K562 (cell line): Measurements from ENCODE around the gene ANAPC16. TPM values are rescaled to one million over a fixed set of nuclear protein-coding genes. Genes with fewer than 3 reads are reported as not detected.

Experiments
- CTCFL ChIP-seq: IDR thresholded peaks from 2 replicates; pipeline ENCODE4 v1.6.1; 2011; ENCODE audit warnings: borderline replicate concordance, low read depth, mild to moderate bottlenecking, moderate library complexity, low read length; ENCODE audit not compliant: insufficient read depth, poor library complexity, severe bottlenecking
- HDAC2 ChIP-seq: fragments of 450-650 bp; IDR thresholded peaks from 2 replicates; pipeline ENCODE4 v1.6.1; 2016; ENCODE audit warnings: mild to moderate bottlenecking
- HNRNPLL ChIP-seq: fragments of 200-400 bp; formaldehyde crosslinking; IDR thresholded peaks from 2 replicates; pipeline ENCODE4 v1.6.1; 2017; ENCODE audit warnings: low read length, low read depth, mild to moderate bottlenecking; ENCODE audit not compliant: poor library complexity, severe bottlenecking
- REST ChIP-seq, 2 experiments: fragments of 450-650 bp; formaldehyde crosslinking in 1 of 2; IDR thresholded peaks; 2 replicates each; pipeline versions ENCODE4 v1.4.0 to v1.6.1; 2014 to 2020; ENCODE audit warnings: mild to moderate bottlenecking in 2 of 2, borderline replicate concordance in 1 of 2, low read depth in 1 of 2
- TEAD4 ChIP-seq, 2 experiments: sonication (generic) in 1 of 2; formaldehyde crosslinking in 1 of 2; IDR thresholded peaks; 2 replicates each; pipeline versions ENCODE4 v1.6.1 to v1.8.0; 2012 to 2022; ENCODE audit warnings: borderline replicate concordance in 1 of 2, inconsistent platforms in 1 of 2, low read length in 1 of 2, mild to moderate bottlenecking in 1 of 2, missing genetic modification reagents in 1 of 2
- ZFPM2 ChIP-seq: fragments of 250-450 bp; sonication (Bioruptor Pico); IDR thresholded peaks from 2 replicates; pipeline ENCODE4 v1.5.1; 2022; ENCODE audit warnings: mild to moderate bottlenecking
- ZNF280B ChIP-seq: fragments of 250-450 bp; sonication (Bioruptor Pico); IDR thresholded peaks from 2 replicates; pipeline ENCODE4 v1.5.1; 2021; ENCODE audit warnings: mild to moderate bottlenecking
- ZNF311 ChIP-seq: fragments of 250-450 bp; sonication (Bioruptor Pico); IDR thresholded peaks from 2 replicates; pipeline ENCODE4 v1.4.0; 2020; ENCODE audit warnings: mild to moderate bottlenecking, moderate library complexity
- polyA plus RNA-seq, 8 experiments: library from polyadenylated mRNA; depleted of rRNA in 4 of 8; stranded (reverse) in 5 of 8; unstranded in 3 of 8; fragments of >200 nt; fragmentation: Nextera tagmentation in 2 of 8; fragmentation: Illumina TruSeq in 1 of 8; extraction: Ambion mirVana in 2 of 8; extraction: Trizol in 1 of 8; gene quantifications; 2 replicates each; pipeline versions ENCODE4 v1.2.1 to v1.2.3, GENCODE V29; 2011 to 2014; ENCODE audit warnings: inconsistent platforms in 1 of 8, missing spikeins in 1 of 8
- total RNA-seq, 7 experiments: library from RNA; depleted of rRNA in 6 of 7; stranded (reverse); fragments of >200 nt in 6 of 7; fragmentation: Illumina TruSeq in 2 of 7; extraction: Trizol in 2 of 7; gene quantifications; 2 replicates each; pipeline versions ENCODE4 v1.2.1 to v1.2.3, GENCODE V29; 2011 to 2021; ENCODE audit warnings: low replicate concordance in 1 of 7

ANAPC16 gene
- total and polyA plus RNA-seq, 9 of the 15 experiments (the other 6 are each of a cell fraction or from before 2014, with no cell fraction given): 42.6 to 208 (median 108) TPM

GRCh38 chr10:72261784-72262404, 46.1 kb downstream of the ANAPC16 start (continued):
- TF ChIP-seq ZNF280B (CRISPR knock-in tag) (no peak), HNRNPLL (no peak), ZFPM2 (CRISPR knock-in tag) (no peak), TEAD4 (IDR thresholded peaks at IDR 0.05; ENCODE audit: low read length) (0 out of 2 replicates have a peak, but pooled peaks have one; percentile 2), TEAD4 (CRISPR knock-in tag; IDR thresholded peaks at IDR 0.05; ENCODE audit: borderline replicate concordance) (no peak), CTCFL (no peak), REST (IDR thresholded peaks at IDR 0.05; ENCODE audit: borderline replicate concordance) (no peak), REST (CRISPR knock-in tag; IDR thresholded peaks at IDR 0.05; ENCODE audit: low read depth) (no peak), ZNF311 (CRISPR knock-in tag) (no peak), HDAC2 (no peak; the same call in 1 of the 2 replicates)
